Kidney epithelial cell (primary cell): ENCODE results near the gene BCL2L14. TPM values are rescaled to one million over a fixed set of nuclear protein-coding genes. Genes with fewer than 3 reads are reported as not detected.

ENCODE experiments used
- DNase-seq: peaks from one replicate; pipeline ENCODE4 v3.0.0-alpha.2; 2010; ENCODE audit warnings: low read depth
- H3K27me3 ChIP-seq: 2 replicates; pipeline ENCODE4 v1.6.0; 2011; ENCODE audit warnings: low read length; ENCODE audit not compliant: control insufficient read depth, insufficient read depth
- H3K36me3 ChIP-seq: 2 replicates; pipeline ENCODE4 v1.5.1; 2011; ENCODE audit warnings: low read length; ENCODE audit not compliant: control insufficient read depth, insufficient read depth
- H3K4me3 ChIP-seq: 2 replicates; pipeline ENCODE4 v1.5.1; 2011; ENCODE audit warnings: low read depth, mild to moderate bottlenecking, control low read depth, low read length
- CTCF ChIP-seq: IDR thresholded peaks from 2 replicates; pipeline ENCODE4 v1.5.1; 2011; ENCODE audit warnings: mild to moderate bottlenecking, moderate library complexity, low read length, control low read depth, inconsistent platforms; ENCODE audit not compliant: insufficient read depth, poor library complexity, severe bottlenecking
- total RNA-seq: library from RNA; depleted of rRNA; stranded (reverse); fragments of >200 nt; gene quantifications from 2 replicates; pipeline ENCODE4 v1.2.3, GENCODE V29; 2015

Gene BCL2L14
- total RNA-seq, 1 donor from 2014 or later, result not detected

- Histone ChIP-seq H3K36me3 (no peaks in the 10 kb centered on the region), H3K27me3 (no peaks in the 10 kb centered on the region), H3K4me3 (no peak overlapping the region)
- no peak for TF ChIP-seq CTCF
- DNase-seq, result no peak
Observed at GRCh38 chr12:12091071-12091470, 20.3 kb downstream of the BCL2L14 start.

GRCh38 chr12:12091977-12092663 is 21.4 kb downstream of the BCL2L14 start:
- DNase-seq, result no peak
- Histone ChIP-seq H3K27me3 (no peaks in the 10 kb centered on the region), H3K4me3 (no peak overlapping the region), H3K36me3 (no peaks in the 10 kb centered on the region)
- TF ChIP-seq CTCF, result no peak

- no peak overlapping the region for H3K4me3 ChIP-seq
- peaks cover 2% of the 10 kb centered on the region for H3K36me3 ChIP-seq
- TF ChIP-seq CTCF, result no peak
- H3K27me3 ChIP-seq, result no peaks in the 10 kb centered on the region
- no peak for DNase-seq
Observed at GRCh38 chr12:12094481-12094880, 23.7 kb downstream of the BCL2L14 start.

- no peak for DNase-seq
- no peaks in the 10 kb centered on the region for H3K27me3 ChIP-seq
- no peak for TF ChIP-seq CTCF
- H3K36me3 ChIP-seq, result peaks cover 2% of the 10 kb centered on the region
- no peak overlapping the region for H3K4me3 ChIP-seq
Observed at GRCh38 chr12:12095021-12095420, 24.3 kb downstream of the BCL2L14 start.

GRCh38 chr12:12097891-12098690 is 27.4 kb downstream of the BCL2L14 start:
- Histone ChIP-seq H3K36me3 (peaks cover 2% of the 10 kb centered on the region), H3K27me3 (no peaks in the 10 kb centered on the region), H3K4me3 (no peak overlapping the region)
- no peak for DNase-seq
- TF ChIP-seq CTCF, result no peak
